Chondrocyte (in vitro differentiated cells): ENCODE data around the gene CNN2. TPM values are rescaled to one million over a fixed set of nuclear protein-coding genes. Genes with fewer than 3 reads are reported as not detected.

Experiments used
- DNase-seq: peaks from one replicate; pipeline ENCODE4 v3.0.0; 2021; ENCODE audit warnings: mixed read lengths, low spot score
- H3K27ac Mint-ChIP-seq: one replicate; pipeline ENCODE4 v1.8.0; 2021; ENCODE audit warnings: mild to moderate bottlenecking, moderate library complexity, mixed read lengths; ENCODE audit not compliant: unreplicated experiment
- H3K27me3 Mint-ChIP-seq: 2 replicates; pipeline ENCODE4 v1.8.0; 2021; ENCODE audit warnings: low read depth, mixed read lengths
- H3K36me3 Mint-ChIP-seq: 2 replicates; pipeline ENCODE4 v1.8.0; 2021; ENCODE audit warnings: low read depth, mixed read lengths
- H3K4me1 Mint-ChIP-seq: 2 replicates; pipeline ENCODE4 v1.8.0; 2021; ENCODE audit warnings: low read depth, mild to moderate bottlenecking, mixed read lengths
- H3K4me3 Mint-ChIP-seq: one replicate; pipeline ENCODE4 v1.8.0; 2021; ENCODE audit warnings: mild to moderate bottlenecking, moderate library complexity, mixed read lengths; ENCODE audit not compliant: unreplicated experiment
- H3K9me3 Mint-ChIP-seq: 2 replicates; pipeline ENCODE4 v1.8.0; 2021; ENCODE audit warnings: low read depth, mixed read lengths
- total RNA-seq: library from RNA; stranded (reverse); gene quantifications from 3 replicates; pipeline ENCODE4 v1.2.1, GENCODE V29; 2021
- TF ChIP-seq, protein P1 (sequence below): fragments of 200-600 bp; sonication (generic); IDR thresholded peaks from 2 replicates; pipeline ENCODE4 v1.5.0; 2021; ENCODE audit warnings: antibody characterized with exemption, mild to moderate bottlenecking, moderate library complexity

The CNN2 gene
- total RNA-seq, 1 donor from 2014 or later = 363 TPM

DNA sequence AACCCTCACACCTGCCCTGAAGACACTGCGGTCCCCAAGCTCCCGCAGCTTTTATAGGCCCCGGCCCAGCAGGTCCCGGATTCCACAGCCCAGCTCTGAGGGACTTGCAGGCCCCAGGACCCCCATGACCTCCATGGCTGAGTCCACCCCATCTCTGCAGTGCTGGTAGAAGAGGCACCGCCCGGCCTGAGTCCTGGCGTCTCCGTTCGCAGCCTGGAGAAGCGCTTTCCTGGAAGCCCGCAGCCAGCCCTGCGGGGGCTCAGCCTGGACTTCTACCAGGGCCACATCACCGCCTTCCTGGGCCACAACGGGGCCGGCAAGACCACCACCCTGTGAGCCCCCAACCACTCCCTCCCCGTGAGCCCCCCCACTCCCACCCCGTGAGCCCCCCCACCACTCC lies 22.7 kb downstream of the CNN2 start:
- TF ChIP-seq, protein P1, sequence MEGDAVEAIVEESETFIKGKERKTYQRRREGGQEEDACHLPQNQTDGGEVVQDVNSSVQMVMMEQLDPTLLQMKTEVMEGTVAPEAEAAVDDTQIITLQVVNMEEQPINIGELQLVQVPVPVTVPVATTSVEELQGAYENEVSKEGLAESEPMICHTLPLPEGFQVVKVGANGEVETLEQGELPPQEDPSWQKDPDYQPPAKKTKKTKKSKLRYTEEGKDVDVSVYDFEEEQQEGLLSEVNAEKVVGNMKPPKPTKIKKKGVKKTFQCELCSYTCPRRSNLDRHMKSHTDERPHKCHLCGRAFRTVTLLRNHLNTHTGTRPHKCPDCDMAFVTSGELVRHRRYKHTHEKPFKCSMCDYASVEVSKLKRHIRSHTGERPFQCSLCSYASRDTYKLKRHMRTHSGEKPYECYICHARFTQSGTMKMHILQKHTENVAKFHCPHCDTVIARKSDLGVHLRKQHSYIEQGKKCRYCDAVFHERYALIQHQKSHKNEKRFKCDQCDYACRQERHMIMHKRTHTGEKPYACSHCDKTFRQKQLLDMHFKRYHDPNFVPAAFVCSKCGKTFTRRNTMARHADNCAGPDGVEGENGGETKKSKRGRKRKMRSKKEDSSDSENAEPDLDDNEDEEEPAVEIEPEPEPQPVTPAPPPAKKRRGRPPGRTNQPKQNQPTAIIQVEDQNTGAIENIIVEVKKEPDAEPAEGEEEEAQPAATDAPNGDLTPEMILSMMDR = no peak
- Mint-ChIP-seq H3K9me3 (no peaks in the 10 kb centered on the region), H3K4me3 (no peak overlapping the region), H3K27ac (no peak overlapping the region), H3K4me1 (no peaks in the 10 kb centered on the region), H3K27me3 (no peaks in the 10 kb centered on the region), H3K36me3 (no peaks in the 10 kb centered on the region)
- no peak for DNase-seq

DNA sequence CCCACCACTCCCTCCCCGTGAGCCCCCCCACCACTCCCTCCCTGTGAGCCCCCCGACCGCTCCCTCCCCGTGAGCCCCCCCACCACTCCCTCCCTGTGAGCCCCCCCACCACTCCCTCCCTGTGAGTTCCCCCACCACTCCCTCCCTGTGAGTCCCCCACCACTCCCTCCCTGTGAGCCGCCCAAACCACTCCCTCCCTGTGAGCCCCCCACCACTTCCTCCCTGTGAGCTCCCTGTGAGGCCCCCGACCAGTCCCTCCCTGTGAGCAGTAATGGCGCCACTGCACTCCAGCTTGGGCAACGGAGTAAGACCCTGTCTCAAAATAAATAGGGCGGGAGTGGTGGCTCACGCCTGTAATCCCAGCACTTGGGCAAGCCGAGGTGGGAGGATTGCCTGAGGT lies 23.4 kb downstream of the CNN2 start:
- Mint-ChIP-seq H3K27me3 (no peaks in the 10 kb centered on the region), H3K4me3 (no peak overlapping the region), H3K4me1 (no peaks in the 10 kb centered on the region), H3K9me3 (no peaks in the 10 kb centered on the region), H3K27ac (no peak overlapping the region), H3K36me3 (no peaks in the 10 kb centered on the region)
- TF ChIP-seq, protein P1 = no peak
- DNase-seq = no peak

DNA sequence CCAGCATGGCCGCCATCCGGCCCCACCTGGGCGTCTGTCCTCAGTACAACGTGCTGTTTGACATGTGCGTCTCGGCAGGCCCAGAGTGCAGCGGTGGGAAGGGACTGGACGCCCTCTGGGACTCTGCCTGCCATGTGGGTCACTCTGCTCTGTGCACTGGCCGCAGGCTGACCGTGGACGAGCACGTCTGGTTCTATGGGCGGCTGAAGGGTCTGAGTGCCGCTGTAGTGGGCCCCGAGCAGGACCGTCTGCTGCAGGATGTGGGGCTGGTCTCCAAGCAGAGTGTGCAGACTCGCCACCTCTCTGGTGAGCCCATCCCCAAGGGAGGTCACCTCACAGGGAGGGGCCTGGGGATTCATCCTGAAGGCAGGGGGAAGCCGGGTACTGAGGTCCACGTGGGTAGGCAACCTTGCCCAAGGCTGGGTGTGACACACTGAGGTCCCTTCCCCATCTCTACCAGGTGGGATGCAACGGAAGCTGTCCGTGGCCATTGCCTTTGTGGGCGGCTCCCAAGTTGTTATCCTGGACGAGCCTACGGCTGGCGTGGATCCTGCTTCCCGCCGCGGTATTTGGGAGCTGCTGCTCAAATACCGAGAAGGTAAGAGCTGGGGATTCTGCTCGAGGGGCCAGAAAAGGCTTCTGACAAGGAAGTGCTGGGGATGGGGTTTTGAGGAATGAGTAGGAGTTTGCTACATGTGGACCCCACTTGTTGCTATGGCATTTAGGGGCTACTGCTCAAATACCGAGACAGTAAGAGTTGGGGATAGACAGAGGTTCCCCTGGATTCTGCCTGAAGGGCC lies 24.8 kb downstream of the CNN2 start:
- Mint-ChIP-seq H3K36me3 (no peaks in the 10 kb centered on the region), H3K4me3 (no peak overlapping the region), H3K27me3 (no peaks in the 10 kb centered on the region)

DNA sequence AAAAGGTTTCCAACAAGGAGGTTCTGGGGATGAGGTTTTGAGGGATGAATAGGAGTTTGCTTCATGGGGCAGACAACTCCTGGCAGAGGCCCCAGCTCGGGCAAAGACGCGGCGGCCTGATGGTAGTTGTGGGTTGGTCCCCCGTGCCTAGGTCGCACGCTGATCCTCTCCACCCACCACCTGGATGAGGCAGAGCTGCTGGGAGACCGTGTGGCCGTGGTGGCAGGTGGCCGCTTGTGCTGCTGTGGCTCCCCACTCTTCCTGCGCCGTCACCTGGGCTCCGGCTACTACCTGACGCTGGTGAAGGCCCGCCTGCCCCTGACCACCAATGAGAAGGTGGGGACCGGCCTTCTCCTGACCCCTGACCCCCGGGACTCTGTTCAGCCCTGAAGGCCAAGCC lies 25.4 kb downstream of the CNN2 start:
- DNase-seq = no peak
- TF ChIP-seq, protein P1 = no peak
- no peaks in the 10 kb centered on the region for H3K4me1 Mint-ChIP-seq

More for the DNA sequence above, 24.8 kb downstream of the CNN2 start:
- Mint-ChIP-seq H3K27ac (no peak overlapping the region), H3K4me1 (no peaks in the 10 kb centered on the region), H3K9me3 (no peaks in the 10 kb centered on the region)
- no peak for DNase-seq
- TF ChIP-seq, protein P1 = no peak

DNA sequence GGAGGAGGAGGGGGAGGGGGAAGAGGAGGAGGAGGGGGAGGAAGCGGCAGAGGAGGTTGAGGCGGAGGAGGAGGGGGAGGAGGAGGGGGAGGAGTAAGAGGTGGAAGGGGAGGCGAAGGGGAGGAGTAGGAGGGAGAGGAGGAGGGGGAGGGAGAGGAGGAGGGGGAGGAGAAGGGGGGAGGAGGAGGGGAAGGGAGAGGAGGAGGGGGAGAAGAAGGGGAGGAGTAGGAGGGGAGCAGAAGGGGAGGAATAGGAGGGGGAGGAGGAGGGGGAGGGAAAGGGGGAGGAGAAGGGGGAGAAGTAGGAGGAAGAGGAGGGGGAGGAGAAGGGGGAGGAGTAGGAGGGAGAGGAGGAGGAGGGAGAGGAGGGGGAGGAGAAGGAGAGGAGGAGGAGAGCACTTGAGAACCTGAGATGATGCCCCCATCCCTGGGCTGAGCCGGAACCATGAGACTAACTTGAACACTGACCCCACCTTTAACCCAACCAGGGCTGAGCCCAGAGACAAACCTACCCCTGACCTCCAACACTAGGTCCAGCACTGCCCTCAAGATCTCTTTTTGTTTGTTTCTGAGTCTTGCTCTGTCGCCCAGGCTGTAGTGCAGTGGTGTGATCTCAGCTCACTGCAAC lies 26.1 kb downstream of the CNN2 start:
- Mint-ChIP-seq H3K36me3 (no peaks in the 10 kb centered on the region), H3K9me3 (no peaks in the 10 kb centered on the region), H3K4me3 (no peak overlapping the region), H3K4me1 (no peaks in the 10 kb centered on the region), H3K27ac (no peak overlapping the region), H3K27me3 (no peaks in the 10 kb centered on the region)
- TF ChIP-seq, protein P1 = no peak
- no peak for DNase-seq

More for the DNA sequence above, 25.4 kb downstream of the CNN2 start:
- H3K9me3 Mint-ChIP-seq = no peaks in the 10 kb centered on the region
- no peaks in the 10 kb centered on the region for H3K36me3 Mint-ChIP-seq
- H3K27ac Mint-ChIP-seq = no peak overlapping the region
- no peaks in the 10 kb centered on the region for H3K27me3 Mint-ChIP-seq
- no peak overlapping the region for H3K4me3 Mint-ChIP-seq
